Liver (tissue), 9 donors: Measurements from ENCODE around the gene CYB5A. TPM values are rescaled to one million over a fixed set of nuclear protein-coding genes. Genes with fewer than 3 reads are reported as not detected.

ENCODE experiments used
- DNase-seq: peaks from one replicate; pipeline ENCODE4 v3.0.0-alpha.2; 2017; ENCODE audit warnings: low spot score
- H3K27ac ChIP-seq, 2 donors: one replicate each; pipeline ENCODE4 v1.7.0; 2013; ENCODE audit warnings: inconsistent platforms in 2 of 2, low read length in 2 of 2, control low read depth in 1 of 2, low read depth in 1 of 2, mild to moderate bottlenecking in 1 of 2
- H3K27me3 ChIP-seq, 4 donors: one replicate each; pipeline versions ENCODE4 v1.6.1 to v1.7.0; 2013; ENCODE audit warnings: low read length in 3 of 4, inconsistent platforms in 1 of 4, mild to moderate bottlenecking in 1 of 4, moderate library complexity in 1 of 4; ENCODE audit not compliant: control insufficient read depth in 4 of 4, insufficient read depth in 4 of 4
- H3K36me3 ChIP-seq, 4 donors: one replicate each; pipeline versions ENCODE4 v1.6.1 to v1.7.0; 2013; ENCODE audit warnings: low read length in 3 of 4, mild to moderate bottlenecking in 3 of 4, low read depth in 1 of 4, moderate library complexity in 1 of 4; ENCODE audit not compliant: control insufficient read depth in 4 of 4, insufficient read depth in 3 of 4
- H3K4me1 ChIP-seq, 4 donors: one replicate each; pipeline versions ENCODE4 v1.6.1 to v1.7.0; 2013; ENCODE audit warnings: low read length in 3 of 4, mild to moderate bottlenecking in 3 of 4, moderate library complexity in 1 of 4; ENCODE audit not compliant: control insufficient read depth in 4 of 4, insufficient read depth in 4 of 4
- H3K4me3 ChIP-seq, 3 donors: one replicate each; pipeline versions ENCODE4 v1.6.1 to v1.7.0; 2013; ENCODE audit warnings: low read length in 3 of 3, control low read depth in 1 of 3, low read depth in 1 of 3, mild to moderate bottlenecking in 1 of 3
- H3K9ac ChIP-seq, 2 donors: one replicate each; pipeline ENCODE4 v1.7.0; 2013; ENCODE audit warnings: low read length in 2 of 2, mild to moderate bottlenecking in 2 of 2, moderate library complexity in 2 of 2, control low read depth in 1 of 2, low read depth in 1 of 2
- H3K9me3 ChIP-seq, 4 donors: one replicate each; pipeline versions ENCODE4 v1.6.1 to v1.7.0; 2013; ENCODE audit warnings: low read length in 3 of 4; ENCODE audit not compliant: control insufficient read depth in 4 of 4
- CTCF ChIP-seq: fragments of 150-350 bp; IDR thresholded peaks from 2 replicates; pipeline ENCODE4 v1.5.1; 2017; ENCODE audit warnings: improper control_type of control experiment, low read depth, low read length; ENCODE audit not compliant: missing input control
- EGR1 ChIP-seq, 2 donors: IDR thresholded peaks; 2 replicates each; pipeline ENCODE4 v1.6.1; 2016 to 2018; ENCODE audit warnings: antibody characterized with exemption in 2 of 2, low read depth in 2 of 2
- FOXA1 ChIP-seq: IDR thresholded peaks from 2 replicates; pipeline ENCODE4 v1.6.1; 2016; ENCODE audit warnings: antibody characterized with exemption
- FOXA2 ChIP-seq: IDR thresholded peaks from 2 replicates; pipeline ENCODE4 v1.6.1; 2016; ENCODE audit warnings: antibody characterized with exemption
- GABPA ChIP-seq, 2 donors: IDR thresholded peaks in 1 of 2; conservative IDR thresholded peaks in 1 of 2; 2 replicates each; pipeline ENCODE4 v1.6.1; 2016; ENCODE audit warnings: antibody characterized with exemption in 2 of 2, mild to moderate bottlenecking in 1 of 2, moderate library complexity in 1 of 2
- HNF4A ChIP-seq, 2 donors: conservative IDR thresholded peaks; 2 replicates each; pipeline ENCODE4 v1.6.1; 2016; ENCODE audit warnings: antibody characterized with exemption in 2 of 2, mild to moderate bottlenecking in 2 of 2
- HNF4G ChIP-seq: IDR thresholded peaks from 2 replicates; pipeline ENCODE4 v1.6.1; 2016; ENCODE audit warnings: antibody characterized with exemption
- JUND ChIP-seq, 2 donors: IDR thresholded peaks; 2 replicates each; pipeline ENCODE4 v1.6.1; 2016; ENCODE audit warnings: antibody characterized with exemption in 2 of 2
- MAX ChIP-seq: IDR thresholded peaks from 2 replicates; pipeline ENCODE4 v1.6.1; 2016; ENCODE audit warnings: antibody characterized with exemption
- NR2F2 ChIP-seq: IDR thresholded peaks from 2 replicates; pipeline ENCODE4 v1.6.1; 2016; ENCODE audit warnings: antibody characterized with exemption
- RAD21 ChIP-seq, 2 donors: IDR thresholded peaks; 2 replicates each; pipeline ENCODE4 v1.6.1; 2016; ENCODE audit warnings: antibody characterized with exemption in 2 of 2, mild to moderate bottlenecking in 2 of 2
- REST ChIP-seq: IDR thresholded peaks from 2 replicates; pipeline ENCODE4 v1.6.1; 2016; ENCODE audit warnings: antibody characterized with exemption, mild to moderate bottlenecking
- RXRA ChIP-seq, 2 donors: IDR thresholded peaks; 2 replicates each; pipeline ENCODE4 v1.6.1; 2017 to 2018; ENCODE audit warnings: antibody characterized with exemption in 2 of 2, mild to moderate bottlenecking in 1 of 2
- SP1 ChIP-seq: IDR thresholded peaks from 2 replicates; pipeline ENCODE4 v1.6.1; 2018; ENCODE audit warnings: antibody characterized with exemption, mild to moderate bottlenecking
- TAF1 ChIP-seq: conservative IDR thresholded peaks from 2 replicates; pipeline ENCODE4 v1.6.1; 2016; ENCODE audit warnings: antibody characterized with exemption, mild to moderate bottlenecking
- YY1 ChIP-seq: IDR thresholded peaks from 2 replicates; pipeline ENCODE4 v1.6.1; 2016; ENCODE audit warnings: antibody characterized with exemption, mild to moderate bottlenecking
- ZBTB33 ChIP-seq: IDR thresholded peaks from 2 replicates; pipeline ENCODE4 v1.6.1; 2016; ENCODE audit warnings: antibody characterized with exemption
- WGBS: extraction: QIAGEN DNeasy Blood & Tissue Kit; methylation state at CpG from one replicate; pipeline ENCODE4 v1.1.7; 2013; 5-methylcytosine and 5-hydroxymethylcytosine counted together
- polyA plus RNA-seq, 2 donors: library from polyadenylated mRNA; stranded (reverse) in 1 of 2; unstranded in 1 of 2; fragments of 200-250 nt in 1 of 2; fragments of >200 nt in 1 of 2; fragmentation: Nextera tagmentation in 1 of 2; extraction: Ambion mirVana in 1 of 2; gene quantifications; one replicate each; pipeline versions ENCODE4 v1.2.1 to v1.2.3, GENCODE V29; 2013 to 2015
- total RNA-seq, 2 donors: library from RNA; depleted of rRNA; stranded (reverse); fragments of >200 nt; gene quantifications; one replicate each; pipeline ENCODE4 v1.2.3, GENCODE V29; 2014
- TF ChIP-seq, protein P1 (sequence below): IDR thresholded peaks from 2 replicates; pipeline ENCODE4 v1.6.1; 2016; ENCODE audit warnings: antibody characterized with exemption
- donor health status: healthy.
- donor health status: healthy.
- donor health status: healthy.
- donor health status: healthy.
- donor health status: healthy.

The CYB5A gene
- total and polyA plus RNA-seq, 4 donors: 277 to 2,022 (median 1,122) TPM

DNA sequence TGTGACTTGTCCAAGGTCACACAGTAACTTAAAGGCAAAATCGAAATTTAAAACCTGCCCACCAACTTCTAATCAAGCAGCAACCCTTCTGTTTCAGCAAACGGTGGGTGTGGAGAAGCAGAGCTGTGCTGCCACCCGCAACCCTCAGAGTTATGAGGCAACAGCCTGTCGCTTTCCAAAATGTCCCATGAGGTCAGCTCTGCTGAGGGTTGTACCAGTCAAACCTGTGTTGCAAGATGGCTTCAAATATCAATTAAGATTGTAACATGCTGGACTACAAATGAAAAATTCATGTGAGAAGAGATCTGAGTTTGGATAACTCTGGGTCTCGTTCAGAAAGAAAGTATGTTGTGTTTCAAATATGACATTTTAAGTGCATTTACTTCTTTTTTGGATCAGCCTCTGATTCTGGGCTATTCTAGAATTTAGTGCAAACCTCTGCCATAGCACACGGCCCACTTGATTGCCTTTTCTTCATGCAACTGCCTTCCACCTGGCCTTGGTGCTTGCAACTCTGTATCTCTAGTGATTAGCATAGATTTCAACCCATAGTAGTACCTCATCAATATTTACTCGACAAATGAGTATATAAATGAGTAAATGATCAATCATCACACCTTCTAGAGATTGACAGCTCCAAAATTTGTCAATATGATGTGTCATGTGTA, 74.2 kb downstream of the CYB5A start:
- Histone ChIP-seq H3K4me1 (peaks cover 0 to 26% (median 20%) of the 10 kb centered on the region in 4 donors), H3K4me3 (no peak overlapping the region), H3K9ac (peak overlapping the region in 1 of 2 donors; percentile 7), H3K9me3 (no peaks in the 10 kb centered on the region), H3K36me3 (no peaks in the 10 kb centered on the region), H3K27me3 (no peaks in the 10 kb centered on the region), H3K27ac (peak overlapping the region; percentile 86 to 88)
- no peak for DNase-seq
- TF ChIP-seq CTCF: no peak
- TF ChIP-seq GABPA (IDR thresholded peaks at IDR 0.05 in 1 of 2, conservative IDR thresholded peaks at IDR 0.05 in 1 of 2): no peak
- TF ChIP-seq HNF4G: no peak
- TF ChIP-seq YY1: peak; percentile 93
- TF ChIP-seq NR2F2: peak; percentile 11
- peak; percentile 14 for TF ChIP-seq ZBTB33
- peak; percentile 78 for TF ChIP-seq SP1
- peak; percentile 68 to 72 for TF ChIP-seq JUND (IDR thresholded peaks at IDR 0.05)
- TF ChIP-seq RXRA (IDR thresholded peaks at IDR 0.05): peak; percentile 87 to 89
- TF ChIP-seq RAD21 (IDR thresholded peaks at IDR 0.05): peak; percentile 31 to 63
- peak; percentile 48 for TF ChIP-seq FOXA2
- TF ChIP-seq, protein P1, sequence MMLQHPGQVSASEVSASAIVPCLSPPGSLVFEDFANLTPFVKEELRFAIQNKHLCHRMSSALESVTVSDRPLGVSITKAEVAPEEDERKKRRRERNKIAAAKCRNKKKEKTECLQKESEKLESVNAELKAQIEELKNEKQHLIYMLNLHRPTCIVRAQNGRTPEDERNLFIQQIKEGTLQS: peak; percentile 84
- no peak for TF ChIP-seq REST
- TF ChIP-seq MAX: peak; percentile 72
- TF ChIP-seq HNF4A (conservative IDR thresholded peaks at IDR 0.05): peak; percentile 69
- no peak for TF ChIP-seq FOXA1
- TF ChIP-seq EGR1 (IDR thresholded peaks at IDR 0.05; ENCODE audit: low read depth in 2 of 2): peak in 1 of 2 donors; percentile 87
- no peak for TF ChIP-seq TAF1
- 37% methylated on average over 7 of the region's 7 CpGs for WGBS
